HG03460 (cell line): ENCODE results near the gene ABHD12.

ENCODE experiments used
- ATAC-seq: cut with Tn5 transposase; IDR thresholded peaks from one replicate; pipeline ENCODE4 v1.9.1; 2021; ENCODE audit not compliant: unreplicated experiment

Gene ABHD12

DNA sequence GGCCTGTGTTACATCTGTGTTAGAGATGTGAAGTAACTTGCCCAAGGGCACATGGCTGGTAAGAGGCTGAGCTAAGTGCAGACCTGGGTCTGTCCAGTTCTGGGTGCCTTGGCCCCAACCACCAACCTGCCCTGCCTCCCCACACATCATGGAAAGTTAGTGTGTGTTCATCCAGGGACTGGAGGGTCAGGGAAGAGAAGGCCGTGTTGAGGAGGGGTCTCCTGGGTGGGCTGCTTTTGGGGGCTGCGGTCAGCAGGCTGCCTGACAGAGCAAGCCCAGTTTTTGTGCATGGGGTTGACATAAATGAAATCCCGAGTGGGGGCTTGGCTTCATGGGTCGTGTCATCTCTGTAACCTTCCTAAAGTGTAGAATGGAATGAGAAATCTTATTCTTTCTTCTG, 131.8 kb downstream of the ABHD12 start:
- no peak for ATAC-seq

DNA sequence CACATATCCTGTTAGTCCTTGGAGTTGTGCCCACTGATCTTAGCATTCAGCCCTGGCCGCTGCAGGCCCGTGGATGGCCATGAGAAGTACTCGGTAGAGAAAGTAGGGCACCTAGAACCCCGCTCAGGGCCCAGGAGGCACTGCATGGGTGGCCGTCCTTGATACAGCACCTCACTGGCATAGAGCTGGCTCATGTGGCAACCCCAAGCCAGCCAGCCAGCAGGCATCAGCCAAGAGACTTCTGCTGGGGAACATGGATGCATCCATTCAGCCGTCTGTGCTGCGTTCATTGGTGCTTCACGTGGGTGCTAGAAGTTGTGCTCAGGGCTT, 132.2 kb downstream of the ABHD12 start:
- ATAC-seq, result no peak

DNA sequence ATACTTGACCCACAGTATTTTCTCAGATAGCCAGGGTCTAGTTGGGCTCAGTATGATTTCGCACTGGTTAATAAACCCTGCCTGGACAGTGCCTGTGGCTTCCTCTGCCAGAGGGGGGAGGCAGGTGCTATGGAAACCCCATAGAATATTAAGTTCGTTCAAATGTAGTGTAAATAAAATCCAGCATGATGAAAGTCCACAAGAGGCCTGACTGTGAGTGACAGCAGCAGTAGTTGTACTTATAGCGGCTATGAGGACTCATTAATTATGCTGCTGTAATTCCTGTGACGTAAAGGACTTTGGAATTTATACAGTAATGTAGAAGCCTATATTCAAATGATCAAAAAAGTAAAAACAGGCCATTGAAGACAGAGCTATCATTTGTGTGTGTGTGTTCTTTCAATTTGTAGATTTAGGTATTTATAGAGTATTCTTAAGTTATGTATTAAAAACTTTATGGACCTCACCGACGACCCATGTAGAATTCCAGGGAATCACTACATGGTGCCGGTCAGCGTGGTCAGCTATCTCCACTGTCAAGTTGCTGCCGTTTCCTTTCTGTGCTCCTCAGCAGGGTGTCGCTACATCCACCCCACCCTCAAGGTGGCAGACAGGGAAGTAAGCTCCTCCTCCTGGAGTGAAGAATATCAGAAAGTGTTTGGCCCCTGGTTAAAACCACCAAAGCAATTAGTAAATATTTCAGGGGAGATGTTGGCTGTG, 132.7 kb downstream of the ABHD12 start:
- ATAC-seq, result no peak

DNA sequence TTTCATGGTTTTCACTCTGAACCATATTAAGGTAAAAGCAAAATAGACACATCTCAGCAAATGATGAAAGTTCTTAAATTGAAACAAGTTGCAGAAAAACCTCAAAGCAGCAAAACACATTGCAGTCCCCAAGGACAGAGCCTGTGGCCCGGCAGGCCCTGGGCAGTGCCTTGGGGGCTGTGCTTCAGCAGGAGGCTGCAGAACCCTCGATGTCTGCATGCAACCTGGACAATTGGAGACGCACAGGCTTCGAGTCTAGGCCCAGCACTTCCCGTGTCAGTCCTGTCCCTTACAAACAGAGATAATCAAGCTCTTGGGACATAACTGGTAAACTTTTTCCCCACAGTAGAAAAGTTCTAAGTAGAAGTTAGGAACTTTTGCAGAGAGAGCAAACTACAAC, 133.5 kb downstream of the ABHD12 start:
- ATAC-seq, result no peak

DNA sequence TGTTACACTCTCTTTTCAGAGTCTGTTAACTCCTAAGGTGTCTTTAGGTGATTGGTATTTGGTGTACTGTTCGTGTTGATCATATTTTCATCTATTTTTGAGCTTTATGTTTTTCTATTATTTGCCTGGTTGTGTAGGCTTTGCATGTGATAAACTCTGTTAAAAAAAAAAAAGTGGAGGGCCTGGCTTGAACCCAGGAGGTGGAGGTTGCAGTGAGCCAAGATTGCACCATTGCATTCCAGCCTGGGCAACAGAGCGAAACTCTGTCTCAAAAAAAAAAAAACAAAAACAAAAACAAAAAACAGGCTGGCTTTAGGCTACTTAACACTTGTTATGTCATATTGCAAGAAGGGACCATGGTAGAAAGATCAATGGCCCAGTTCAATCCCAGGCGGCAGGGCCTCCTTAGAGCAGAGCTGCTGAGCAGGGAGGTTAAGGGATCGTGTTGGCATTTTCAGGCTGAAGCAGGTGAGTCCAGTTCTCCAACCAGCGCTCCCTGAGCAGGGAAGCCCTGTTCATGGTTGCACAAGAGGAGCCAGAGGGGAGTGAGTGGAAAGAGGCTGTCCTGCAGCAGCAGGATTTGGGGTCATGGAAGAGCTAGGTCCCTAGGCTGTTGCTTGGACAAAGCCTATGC, 134.3 kb downstream of the ABHD12 start:
- no peak for ATAC-seq

DNA sequence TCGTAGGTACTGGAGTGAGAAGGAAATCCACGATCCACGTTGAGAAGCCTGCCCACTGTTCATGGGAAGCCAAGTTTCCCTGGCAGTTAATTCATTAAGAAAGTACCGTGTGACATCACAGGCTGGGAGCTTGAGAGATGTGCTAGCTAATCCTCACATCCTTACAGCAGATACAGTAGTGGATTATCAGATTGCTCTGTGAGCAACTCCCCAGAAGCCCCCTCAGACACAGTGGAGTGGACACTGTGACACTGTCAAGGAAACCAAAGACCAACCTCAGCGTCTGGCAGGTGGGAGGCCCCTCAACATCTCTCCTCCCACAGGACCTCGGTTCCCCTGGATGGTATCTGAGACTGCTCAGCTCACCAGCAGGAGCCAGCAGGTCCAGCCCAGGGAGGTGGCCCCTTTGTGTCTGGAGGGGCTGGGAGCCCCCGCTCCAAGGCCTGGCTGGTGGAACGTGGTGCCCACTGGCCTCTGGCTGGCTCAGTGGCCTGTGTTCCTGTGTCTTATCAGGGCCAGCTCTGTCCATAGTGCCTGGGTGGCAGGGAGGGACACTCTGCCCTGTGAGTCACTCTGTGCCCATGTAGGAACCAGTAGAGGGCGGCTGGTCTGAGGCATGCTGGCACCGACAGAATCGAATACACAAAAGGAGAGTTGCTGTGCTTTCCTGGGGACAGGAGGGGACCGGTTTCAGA, 135.5 kb downstream of the ABHD12 start:
- ATAC-seq, result no peak

DNA sequence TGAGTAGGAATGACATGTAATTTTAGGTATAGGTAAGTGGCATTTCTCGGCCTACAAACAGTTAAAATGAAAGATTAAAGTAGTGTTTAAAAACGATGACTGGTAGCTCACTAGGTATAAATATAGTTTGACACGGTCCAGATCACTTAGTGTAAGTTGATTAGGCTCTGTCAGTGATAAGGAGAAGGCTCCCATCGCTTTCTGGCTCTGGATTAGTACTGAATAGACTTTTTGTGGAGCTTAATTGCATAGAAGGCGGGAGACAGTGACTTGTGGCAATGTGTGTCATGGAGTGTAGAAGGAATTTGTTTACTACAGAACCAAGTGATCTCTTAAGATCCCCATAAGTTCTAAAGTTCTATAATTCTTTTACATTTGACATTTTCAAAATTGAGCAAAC, 136.1 kb downstream of the ABHD12 start:
- no peak for ATAC-seq

DNA sequence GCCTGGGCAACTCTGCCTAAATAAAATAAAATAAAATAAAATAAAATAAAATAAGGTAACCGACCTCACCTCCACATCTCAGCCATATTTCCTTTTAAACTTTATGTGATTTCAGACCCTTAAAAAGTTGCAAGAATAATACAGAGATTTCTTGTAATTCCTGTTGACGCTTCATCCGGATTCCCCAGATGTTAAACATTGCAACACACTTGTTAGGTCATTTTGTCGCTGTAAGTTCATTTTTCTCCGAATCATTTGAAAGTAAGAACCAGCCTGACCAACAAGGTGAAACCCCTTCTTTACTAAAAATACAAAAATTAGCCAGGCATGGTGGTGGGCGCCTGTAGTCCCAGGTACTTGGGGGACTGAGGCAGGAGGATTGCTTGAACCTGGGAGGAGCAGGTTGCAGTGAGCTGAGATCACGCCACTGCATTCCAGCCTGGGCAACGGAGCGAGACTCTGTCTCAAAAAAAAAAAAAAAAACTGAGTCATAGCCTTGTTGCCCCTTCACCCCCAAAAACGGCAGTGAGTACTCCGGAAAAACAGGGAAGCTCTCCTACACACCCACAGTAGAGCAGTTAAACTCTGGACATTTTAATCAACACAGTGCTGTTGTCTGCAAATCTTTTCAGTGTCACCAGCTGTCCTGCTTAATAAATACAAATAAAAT, 136.9 kb downstream of the ABHD12 start:
- no peak for ATAC-seq

DNA sequence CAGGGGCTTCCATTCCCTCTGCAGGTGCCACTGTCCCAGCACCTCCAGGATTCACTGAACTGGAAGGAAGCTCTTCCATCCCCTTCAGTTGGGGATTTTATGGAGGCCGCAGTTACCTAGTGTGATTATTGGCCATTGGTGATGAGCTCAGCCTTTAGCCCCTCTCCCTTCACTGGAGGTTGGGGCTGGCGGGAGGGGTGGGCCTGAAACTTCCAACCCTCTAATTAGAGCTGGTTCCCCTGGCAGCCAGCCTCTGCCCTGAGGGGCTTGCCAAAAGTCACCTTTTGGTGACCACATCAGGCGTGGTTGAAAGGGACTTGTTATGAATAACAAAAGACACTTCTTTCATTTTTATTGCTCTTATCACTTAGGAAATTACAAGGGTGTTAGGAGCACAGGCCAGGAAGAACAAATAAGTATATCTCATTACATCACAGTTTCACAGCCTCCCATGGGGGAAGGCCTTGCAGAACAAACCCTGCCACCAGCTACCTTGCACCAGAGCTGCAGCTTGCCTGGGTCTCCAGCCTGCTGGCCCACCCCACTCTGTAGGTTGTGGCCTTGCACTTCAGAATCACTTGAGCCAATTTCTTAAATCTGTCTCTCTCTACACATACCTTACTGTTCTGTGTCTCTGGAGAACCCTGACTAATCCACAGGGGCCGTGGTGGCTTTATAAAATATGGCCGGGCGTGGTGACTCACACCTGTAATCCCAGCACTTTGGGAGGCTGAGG, 137.8 kb downstream of the ABHD12 start:
- no peak for ATAC-seq

DNA sequence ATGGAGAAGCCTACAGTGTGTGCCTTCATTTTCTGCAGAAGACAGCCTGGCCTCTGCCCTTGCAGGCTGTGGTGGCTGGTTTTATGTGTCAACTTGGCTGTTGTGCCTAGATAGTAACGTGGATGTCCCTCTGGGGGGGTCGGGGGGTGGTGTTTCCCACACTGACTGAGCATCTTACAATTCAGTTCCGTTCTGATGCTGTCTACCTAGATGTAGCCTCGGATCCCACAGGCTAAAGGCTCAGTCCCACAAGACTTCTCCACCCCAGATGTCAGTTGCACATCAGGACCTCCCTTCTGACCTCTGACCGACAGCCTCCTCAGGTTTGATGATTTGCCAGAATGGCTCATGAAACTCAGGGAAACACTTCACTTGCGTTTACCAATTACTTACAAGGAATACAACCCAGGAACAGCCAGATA, 138.4 kb downstream of the ABHD12 start:
- ATAC-seq, result no peak

DNA sequence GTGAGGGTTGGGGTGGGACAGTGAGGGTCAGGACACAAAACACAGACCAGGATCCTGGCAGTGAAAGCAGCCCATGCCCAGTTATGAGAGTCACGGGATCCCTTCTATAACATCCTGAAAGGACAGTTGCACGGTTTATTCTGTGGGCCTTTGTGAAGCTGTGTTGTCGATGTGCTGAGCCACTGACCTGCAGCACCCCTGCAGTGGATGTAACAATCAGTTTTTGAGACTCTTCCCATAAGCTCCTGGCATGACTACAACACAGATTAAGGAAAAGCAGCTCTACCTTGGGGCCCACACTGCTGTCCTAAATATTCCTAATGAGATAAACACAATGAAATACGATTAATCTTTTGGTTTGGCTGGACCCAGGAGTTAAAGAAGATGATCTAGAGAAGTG, 139.1 kb downstream of the ABHD12 start:
- no peak for ATAC-seq

DNA sequence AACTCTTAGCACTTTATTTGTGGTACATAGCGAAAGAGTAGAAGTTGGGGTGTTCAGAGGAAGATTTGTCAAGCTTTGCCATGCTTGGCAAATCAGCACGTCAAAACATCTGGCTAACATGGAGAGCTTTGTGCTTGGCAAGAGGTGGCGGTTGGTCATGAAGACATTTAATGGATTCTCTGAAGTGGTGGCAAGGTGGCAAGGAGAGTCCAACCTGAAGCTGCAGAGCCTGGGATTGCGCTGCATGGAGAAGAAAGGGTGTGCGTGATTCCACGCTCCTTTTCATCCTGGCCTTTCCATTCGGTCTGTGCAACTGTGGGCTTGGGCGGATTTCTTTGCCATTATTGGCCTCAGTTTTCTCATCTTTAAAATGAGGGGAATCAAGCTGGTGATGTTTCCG, 139.6 kb downstream of the ABHD12 start:
- ATAC-seq, result no peak

DNA sequence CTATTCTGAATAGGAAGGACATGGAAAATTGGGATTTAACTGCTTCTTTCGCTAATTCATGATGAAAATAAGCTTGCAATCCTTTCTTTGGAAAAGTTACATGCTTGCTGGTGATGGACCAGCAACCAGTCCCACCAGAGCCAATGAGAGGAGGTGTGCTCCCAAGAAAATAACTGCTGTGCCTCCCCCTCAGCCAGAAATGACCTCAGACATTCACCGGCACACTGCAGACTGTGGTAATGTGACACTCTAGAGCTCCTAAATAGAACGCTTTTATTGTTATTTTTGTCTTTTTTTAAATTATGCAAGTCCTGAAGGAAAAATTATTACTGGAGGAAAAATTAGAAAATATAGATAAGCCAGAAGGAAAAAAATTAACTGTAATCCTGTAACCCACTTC, 140.1 kb downstream of the ABHD12 start:
- ATAC-seq, result no peak
